ENCODE measurements around the gene DOK4.

- TF ChIP-seq, protein P1, sequence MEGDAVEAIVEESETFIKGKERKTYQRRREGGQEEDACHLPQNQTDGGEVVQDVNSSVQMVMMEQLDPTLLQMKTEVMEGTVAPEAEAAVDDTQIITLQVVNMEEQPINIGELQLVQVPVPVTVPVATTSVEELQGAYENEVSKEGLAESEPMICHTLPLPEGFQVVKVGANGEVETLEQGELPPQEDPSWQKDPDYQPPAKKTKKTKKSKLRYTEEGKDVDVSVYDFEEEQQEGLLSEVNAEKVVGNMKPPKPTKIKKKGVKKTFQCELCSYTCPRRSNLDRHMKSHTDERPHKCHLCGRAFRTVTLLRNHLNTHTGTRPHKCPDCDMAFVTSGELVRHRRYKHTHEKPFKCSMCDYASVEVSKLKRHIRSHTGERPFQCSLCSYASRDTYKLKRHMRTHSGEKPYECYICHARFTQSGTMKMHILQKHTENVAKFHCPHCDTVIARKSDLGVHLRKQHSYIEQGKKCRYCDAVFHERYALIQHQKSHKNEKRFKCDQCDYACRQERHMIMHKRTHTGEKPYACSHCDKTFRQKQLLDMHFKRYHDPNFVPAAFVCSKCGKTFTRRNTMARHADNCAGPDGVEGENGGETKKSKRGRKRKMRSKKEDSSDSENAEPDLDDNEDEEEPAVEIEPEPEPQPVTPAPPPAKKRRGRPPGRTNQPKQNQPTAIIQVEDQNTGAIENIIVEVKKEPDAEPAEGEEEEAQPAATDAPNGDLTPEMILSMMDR (conservative IDR thresholded peaks at IDR 0.05 in 1 of 2, IDR thresholded peaks at IDR 0.05 in 1 of 2; ENCODE audit: extremely low read depth in 1 of 2, insufficient read depth in 1 of 2, low read depth in 1 of 2, low read length in 2 of 2): no peak
- no peak for TF ChIP-seq EZH2 (IDR thresholded peaks at IDR 0.05; ENCODE audit: borderline replicate concordance, low read length)
Observed at GRCh38 chr16:57423152-57423551, 63.1 kb downstream of the DOK4 start.

Data from mammary epithelial cell (primary cell).